HL-60 (cell line): ENCODE data around the gene TAX1BP1.

ENCODE experiments used
- POLR2AphosphoS5 ChIP-seq: IDR thresholded peaks from 2 replicates; pipeline ENCODE4 v1.6.1; 2012; ENCODE audit warnings: low read depth
- SPI1 ChIP-seq: IDR thresholded peaks from 2 replicates; pipeline ENCODE4 v1.6.1; 2012; ENCODE audit warnings: low read depth, mild to moderate bottlenecking, borderline replicate concordance
- TF ChIP-seq, protein P1 (sequence below): IDR thresholded peaks from one replicate; pipeline ENCODE4 v1.5.1; 2011; ENCODE audit warnings: low read length, control low read depth, inconsistent platforms; ENCODE audit not compliant: insufficient read depth
- TF ChIP-seq, protein P2 (sequence below): IDR thresholded peaks from 2 replicates; pipeline ENCODE4 v1.6.1; 2012; ENCODE audit warnings: low read depth; ENCODE audit not compliant: insufficient replicate concordance

DNA sequence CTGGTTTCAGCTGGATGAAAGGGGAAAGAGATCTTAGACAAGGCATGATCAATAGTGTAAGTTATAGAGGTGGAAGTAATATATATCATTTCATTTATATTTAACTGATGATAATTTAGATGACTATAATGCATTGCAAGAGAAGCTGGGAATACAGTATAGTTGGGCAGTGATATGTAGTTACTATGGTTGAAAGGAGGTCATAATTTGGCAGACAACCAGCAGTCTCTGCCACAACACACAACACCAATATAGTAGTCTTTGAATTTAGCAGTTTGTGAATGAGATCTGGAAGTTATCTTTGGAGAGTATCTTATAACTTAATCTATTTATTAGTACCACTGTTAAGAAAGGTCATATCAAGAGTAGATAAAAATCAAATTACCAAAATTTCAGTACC is 39.9 kb downstream of the TAX1BP1 start:
- TF ChIP-seq, protein P1, sequence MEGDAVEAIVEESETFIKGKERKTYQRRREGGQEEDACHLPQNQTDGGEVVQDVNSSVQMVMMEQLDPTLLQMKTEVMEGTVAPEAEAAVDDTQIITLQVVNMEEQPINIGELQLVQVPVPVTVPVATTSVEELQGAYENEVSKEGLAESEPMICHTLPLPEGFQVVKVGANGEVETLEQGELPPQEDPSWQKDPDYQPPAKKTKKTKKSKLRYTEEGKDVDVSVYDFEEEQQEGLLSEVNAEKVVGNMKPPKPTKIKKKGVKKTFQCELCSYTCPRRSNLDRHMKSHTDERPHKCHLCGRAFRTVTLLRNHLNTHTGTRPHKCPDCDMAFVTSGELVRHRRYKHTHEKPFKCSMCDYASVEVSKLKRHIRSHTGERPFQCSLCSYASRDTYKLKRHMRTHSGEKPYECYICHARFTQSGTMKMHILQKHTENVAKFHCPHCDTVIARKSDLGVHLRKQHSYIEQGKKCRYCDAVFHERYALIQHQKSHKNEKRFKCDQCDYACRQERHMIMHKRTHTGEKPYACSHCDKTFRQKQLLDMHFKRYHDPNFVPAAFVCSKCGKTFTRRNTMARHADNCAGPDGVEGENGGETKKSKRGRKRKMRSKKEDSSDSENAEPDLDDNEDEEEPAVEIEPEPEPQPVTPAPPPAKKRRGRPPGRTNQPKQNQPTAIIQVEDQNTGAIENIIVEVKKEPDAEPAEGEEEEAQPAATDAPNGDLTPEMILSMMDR = no peak
- TF ChIP-seq POLR2AphosphoS5 (no peak), SPI1 (no peak)
- TF ChIP-seq, protein P2, sequence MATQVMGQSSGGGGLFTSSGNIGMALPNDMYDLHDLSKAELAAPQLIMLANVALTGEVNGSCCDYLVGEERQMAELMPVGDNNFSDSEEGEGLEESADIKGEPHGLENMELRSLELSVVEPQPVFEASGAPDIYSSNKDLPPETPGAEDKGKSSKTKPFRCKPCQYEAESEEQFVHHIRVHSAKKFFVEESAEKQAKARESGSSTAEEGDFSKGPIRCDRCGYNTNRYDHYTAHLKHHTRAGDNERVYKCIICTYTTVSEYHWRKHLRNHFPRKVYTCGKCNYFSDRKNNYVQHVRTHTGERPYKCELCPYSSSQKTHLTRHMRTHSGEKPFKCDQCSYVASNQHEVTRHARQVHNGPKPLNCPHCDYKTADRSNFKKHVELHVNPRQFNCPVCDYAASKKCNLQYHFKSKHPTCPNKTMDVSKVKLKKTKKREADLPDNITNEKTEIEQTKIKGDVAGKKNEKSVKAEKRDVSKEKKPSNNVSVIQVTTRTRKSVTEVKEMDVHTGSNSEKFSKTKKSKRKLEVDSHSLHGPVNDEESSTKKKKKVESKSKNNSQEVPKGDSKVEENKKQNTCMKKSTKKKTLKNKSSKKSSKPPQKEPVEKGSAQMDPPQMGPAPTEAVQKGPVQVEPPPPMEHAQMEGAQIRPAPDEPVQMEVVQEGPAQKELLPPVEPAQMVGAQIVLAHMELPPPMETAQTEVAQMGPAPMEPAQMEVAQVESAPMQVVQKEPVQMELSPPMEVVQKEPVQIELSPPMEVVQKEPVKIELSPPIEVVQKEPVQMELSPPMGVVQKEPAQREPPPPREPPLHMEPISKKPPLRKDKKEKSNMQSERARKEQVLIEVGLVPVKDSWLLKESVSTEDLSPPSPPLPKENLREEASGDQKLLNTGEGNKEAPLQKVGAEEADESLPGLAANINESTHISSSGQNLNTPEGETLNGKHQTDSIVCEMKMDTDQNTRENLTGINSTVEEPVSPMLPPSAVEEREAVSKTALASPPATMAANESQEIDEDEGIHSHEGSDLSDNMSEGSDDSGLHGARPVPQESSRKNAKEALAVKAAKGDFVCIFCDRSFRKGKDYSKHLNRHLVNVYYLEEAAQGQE = no peak
